ENCODE measurements around the gene ABTB1. TPM values are rescaled to one million over a fixed set of nuclear protein-coding genes. Genes with fewer than 3 reads are reported as not detected.

ABTB1 gene
- total RNA-seq, 1 experiment from 2014 or later: 6.9 TPM

- in situ Hi-C loops (cut with HindIII; ENCODE audit: low pct_unique_long_range_greater_than_20kb, low sequenced_read_pairs): no loop called here
- TF ChIP-seq POLR2AphosphoS5 (IDR thresholded peaks at IDR 0.05; ENCODE audit: low read depth, low read length) (no peak), CTCF (IDR thresholded peaks at IDR 0.05) (no peak), TCF7L2 (IDR thresholded peaks at IDR 0.05; ENCODE audit: low read depth, low read length) (no peak), REST (IDR thresholded peaks at IDR 0.05; ENCODE audit: insufficient read depth in 1 of 2, low read depth in 2 of 2, low read length in 1 of 2) (no peak), SIN3A (IDR thresholded peaks at IDR 0.05; ENCODE audit: borderline replicate concordance, insufficient read depth, low read depth, low read length) (no peak)
- ChIA-PET CTCF (interaction anchor here (0.5 to 0.6 kb wide), 2 partner anchors 69 to 354 kb away, joined by 3 to 4 read pairs; no protein-coding TSS in a partner anchor), POLR2A (interaction anchor here (0.7 kb wide), 1 partner anchor 22 kb away, joined by 3 read pairs; no protein-coding TSS in a partner anchor)
- no peak overlapping the region for H3K27ac ChIP-seq (ENCODE audit: low read length)
- no TSS peak for BruUV-seq (replicated peaks)
- no peaks in the 10 kb centered on the region for H3K4me1 ChIP-seq (ENCODE audit: control insufficient read depth, insufficient read depth, low read length)
- no peaks in the 10 kb centered on the region for H3K9me3 ChIP-seq (ENCODE audit: control insufficient read depth, insufficient read depth, low read depth, low read length)
- DNase-seq (ENCODE audit: low read depth, low spot score) (no peak), ATAC-seq (no peak)
- no peak overlapping the region for H3K4me3 ChIP-seq (ENCODE audit: low read depth in 2 of 2, low read length in 2 of 2)
- intact Hi-C loops (cut with micrococcal nuclease; ENCODE audit: unreplicated experiment): no loop called here
- no peaks in the 10 kb centered on the region for H3K27me3 ChIP-seq (ENCODE audit: control insufficient read depth, insufficient read depth, low read length)
- H3K36me3 ChIP-seq (ENCODE audit: control insufficient read depth, insufficient read depth, low read length): no peaks in the 10 kb centered on the region
These were observed 25.4 kb upstream of the ABTB1 start for GRCh38 chr3:127647166-127647844.

- DNase-seq (ENCODE audit: low read depth, low spot score) (no peak), ATAC-seq (no peak)
- Histone ChIP-seq H3K4me1 (ENCODE audit: control insufficient read depth, insufficient read depth, low read length) (no peaks in the 10 kb centered on the region), H3K4me3 (ENCODE audit: low read depth in 2 of 2, low read length in 2 of 2) (no peak overlapping the region), H3K27me3 (ENCODE audit: control insufficient read depth, insufficient read depth, low read length) (no peaks in the 10 kb centered on the region), H3K9me3 (ENCODE audit: control insufficient read depth, insufficient read depth, low read depth, low read length) (no peaks in the 10 kb centered on the region), H3K36me3 (ENCODE audit: control insufficient read depth, insufficient read depth, low read length) (no peaks in the 10 kb centered on the region), H3K27ac (ENCODE audit: low read length) (no peak overlapping the region)
- BruUV-seq (replicated peaks): no TSS peak
- in situ Hi-C loops (cut with HindIII; ENCODE audit: low pct_unique_long_range_greater_than_20kb, low sequenced_read_pairs) (no loop called here), intact Hi-C loops (cut with micrococcal nuclease; ENCODE audit: unreplicated experiment) (no loop called here)
- ChIA-PET POLR2A (no interaction called here), CTCF (interaction anchor here (0.5 to 0.6 kb wide), 3 partner anchors 32 to 353 kb away, joined by 3 to 4 read pairs (median 3); no protein-coding TSS in a partner anchor)
- TF ChIP-seq CTCF (IDR thresholded peaks at IDR 0.05): no peak
- no peak for TF ChIP-seq SIN3A (IDR thresholded peaks at IDR 0.05; ENCODE audit: borderline replicate concordance, insufficient read depth, low read depth, low read length)
- TF ChIP-seq REST (IDR thresholded peaks at IDR 0.05; ENCODE audit: insufficient read depth in 1 of 2, low read depth in 2 of 2, low read length in 1 of 2): no peak
- no peak for TF ChIP-seq TCF7L2 (IDR thresholded peaks at IDR 0.05; ENCODE audit: low read depth, low read length)
- TF ChIP-seq POLR2AphosphoS5 (IDR thresholded peaks at IDR 0.05; ENCODE audit: low read depth, low read length): no peak
These were observed 24.9 kb upstream of the ABTB1 start for GRCh38 chr3:127647845-127648204.

Measured in Panc1 (cell line).